Endothelial cell of umbilical vein (primary cell): Measurements from ENCODE around the gene SRCIN1. TPM values are rescaled to one million over a fixed set of nuclear protein-coding genes. Genes with fewer than 3 reads are reported as not detected.
"Not testable (repeated sequence)": the region's sequence is repeated elsewhere in the genome, so short reads cannot be mapped to it uniquely, and the experiment has no call there.

ENCODE experiments used
- BruUV-seq: library from RNA; stranded (reverse); fragments of 400-500 nt; replicated peaks from 2 replicates; lab custom pipeline; 2021; lab: Mats Ljungman, UMichigan
- CTCF ChIA-PET: fragments of 300-600, 350-600 bp; sonication (Branson Sonifier 250); formaldehyde crosslinking; loops from one replicate; lab custom pipeline; 2021; ENCODE audit warnings: antibody characterized with exemption, inconsistent platforms; lab: Charles Lee
- POLR2A ChIA-PET: fragments of 300-600, 350-600 bp; sonication (Branson Sonifier 250); formaldehyde crosslinking; loops from one replicate; lab custom pipeline; 2021; ENCODE audit warnings: antibody characterized with exemption, inconsistent platforms; lab: Charles Lee
- DNase-seq: peaks from one replicate; pipeline ENCODE4 v3.0.0-alpha.2; 2011; ENCODE audit warnings: low read depth, low spot score
- FAIRE-seq: peaks from 2 replicates; lab custom pipeline; 2011; peaks lifted over from hg19 to GRCh38; lab: Jason Lieb, UNC
- H2AFZ ChIP-seq: 2 replicates; pipeline ENCODE4 v1.6.0; 2012; ENCODE audit warnings: low read depth, low read length, control low read depth, inconsistent platforms
- H3K27ac ChIP-seq: 2 replicates; pipeline ENCODE4 v1.5.1; 2011; ENCODE audit warnings: low read depth, mild to moderate bottlenecking, control low read depth, low read length, moderate library complexity; ENCODE audit not compliant: insufficient read depth
- H3K27me3 ChIP-seq, 2 experiments: 2 replicates each; pipeline versions ENCODE4 v1.6.0 to v1.6.1; 2011; ENCODE audit warnings: low read length in 2 of 2, mixed read lengths in 1 of 2; ENCODE audit not compliant: control insufficient read depth in 2 of 2, insufficient read depth in 2 of 2
- H3K36me3 ChIP-seq, 2 experiments: 2 replicates in 1 of 2; 3 replicates in 1 of 2; pipeline ENCODE4 v1.5.1; 2011; ENCODE audit warnings: low read length in 2 of 2, mild to moderate bottlenecking in 1 of 2, moderate library complexity in 1 of 2; ENCODE audit not compliant: control insufficient read depth in 2 of 2, insufficient read depth in 2 of 2; ENCODE audit errors: extremely low read depth in 1 of 2
- H3K4me1 ChIP-seq: 3 replicates; pipeline ENCODE4 v1.5.1; 2011; ENCODE audit warnings: mild to moderate bottlenecking, low read length; ENCODE audit not compliant: control insufficient read depth, insufficient read depth; ENCODE audit errors: extremely low read depth
- H3K4me2 ChIP-seq: 2 replicates; pipeline ENCODE4 v1.6.1; 2011; ENCODE audit warnings: low read length, control low read depth, mixed read lengths; ENCODE audit not compliant: insufficient read depth
- H3K4me3 ChIP-seq, 3 experiments: fragments of 200-600 bp in 1 of 3; sonication (generic), shearing (Covaris generic) in 1 of 3; replicated peaks in 1 of 3; 2 replicates each; pipeline ENCODE4 v1.5.1; 2011 to 2016; ENCODE audit warnings: control low read depth in 3 of 3, low read length in 3 of 3, mild to moderate bottlenecking in 2 of 3, inconsistent platforms in 1 of 3, low read depth in 1 of 3, moderate library complexity in 1 of 3; ENCODE audit not compliant: insufficient read depth in 1 of 3
- H3K79me2 ChIP-seq: 2 replicates; pipeline ENCODE4 v1.6.0; 2012; ENCODE audit warnings: low read length, inconsistent platforms; ENCODE audit not compliant: control insufficient read depth, insufficient read depth
- H3K9ac ChIP-seq: replicated peaks from 2 replicates; pipeline ENCODE3; 2011; ENCODE audit warnings: low read length, control low read depth; ENCODE audit not compliant: insufficient read depth; ENCODE audit errors: extremely low read depth
- H3K9me1 ChIP-seq: replicated peaks from 3 replicates; pipeline ENCODE4 v1.6.0; 2011; ENCODE audit warnings: mild to moderate bottlenecking, low read length; ENCODE audit not compliant: control insufficient read depth, insufficient read depth; ENCODE audit errors: extremely low read depth
- H3K9me3 ChIP-seq: replicated peaks from 2 replicates; pipeline ENCODE4 v1.5.1; 2012; ENCODE audit warnings: low read length, inconsistent platforms; ENCODE audit not compliant: control insufficient read depth, insufficient read depth
- H4K20me1 ChIP-seq: replicated peaks from 2 replicates; pipeline ENCODE3; 2011; ENCODE audit warnings: mild to moderate bottlenecking, low read length; ENCODE audit not compliant: control insufficient read depth, insufficient read depth; ENCODE audit errors: extremely low read depth
- EZH2 ChIP-seq: IDR thresholded peaks from 2 replicates; pipeline ENCODE4 v1.6.1; 2012; ENCODE audit warnings: borderline replicate concordance, low read depth, mild to moderate bottlenecking, moderate library complexity, low read length, inconsistent platforms; ENCODE audit not compliant: severe bottlenecking
- FOS ChIP-seq: IDR thresholded peaks from 2 replicates; pipeline ENCODE4 v1.6.1; 2011; ENCODE audit warnings: mild to moderate bottlenecking, low read length, moderate library complexity, borderline replicate concordance; ENCODE audit not compliant: insufficient read depth
- GATA2 ChIP-seq: IDR thresholded peaks from 2 replicates; pipeline ENCODE4 v1.7.0; 2011; ENCODE audit warnings: low read depth, mild to moderate bottlenecking, moderate library complexity, mixed read lengths, low read length; ENCODE audit not compliant: insufficient read length, insufficient read depth
- MAX ChIP-seq: IDR thresholded peaks from 2 replicates; pipeline ENCODE4 v1.6.1; 2011; ENCODE audit not compliant: insufficient read depth, insufficient read length
- MYC ChIP-seq: IDR thresholded peaks from one replicate; pipeline ENCODE4 v1.6.1; 2011; ENCODE audit warnings: mild to moderate bottlenecking, low read depth, low read length
- POLR2A ChIP-seq: IDR thresholded peaks from 2 replicates; pipeline ENCODE4 v1.6.1; 2012; ENCODE audit warnings: low read depth, mild to moderate bottlenecking, control low read depth, low read length
- POLR2AphosphoS5 ChIP-seq: IDR thresholded peaks from 2 replicates; pipeline ENCODE4 v1.6.1; 2012; ENCODE audit warnings: low read depth, mild to moderate bottlenecking, control low read depth, low read length, moderate library complexity; ENCODE audit not compliant: insufficient read depth
- dilution Hi-C: fragments of 300-500 bp; cut with MboI; formaldehyde crosslinking; loops from one replicate; pipeline ENCODE4 v1.15.0; 2019; ENCODE audit warnings: low sequenced_read_pairs; ENCODE audit not compliant: extremely low pct_ligation_motif_present
- intact Hi-C: fragments of 100-400 bp; cut with micrococcal nuclease; formaldehyde crosslinking; loops from one replicate; pipeline ENCODE4 v1.10.0; 2022
- polyA plus RNA-seq, 4 experiments: library from polyadenylated mRNA; depleted of rRNA in 3 of 4; stranded (reverse) in 3 of 4; unstranded in 1 of 4; fragments of >200 nt; gene quantifications; 2 replicates each; pipeline versions ENCODE4 v1.2.1 to v1.2.3, GENCODE V29; 2011 to 2012; ENCODE audit warnings: missing spikeins in 1 of 4
- total RNA-seq: library from RNA; stranded (reverse); gene quantifications from 2 replicates; pipeline ENCODE4 v1.2.3, GENCODE V29; 2021

The SRCIN1 gene
- total and polyA plus RNA-seq, 2 donors (not counting 3 experiments of a cell fraction or from before 2014, with no cell fraction given) = 0.15 to 0.35 TPM

- dilution Hi-C loops = no loop called here
- peaks cover 0 to 8% of the 10 kb centered on the region in 2 experiments for H3K27me3 ChIP-seq
- no peaks in the 10 kb centered on the region for H4K20me1 ChIP-seq
- CTCF ChIA-PET = interaction anchor here (1.5 kb wide), 1 partner anchor 26 kb away, joined by 3 read pairs; no protein-coding TSS in a partner anchor
- no peak overlapping the region for H3K27ac ChIP-seq
- no peaks in the 10 kb centered on the region for H3K9me3 ChIP-seq
- no peak overlapping the region for H3K4me2 ChIP-seq
- POLR2A ChIA-PET = interaction anchor here (0.6 kb wide), 1 partner anchor 9 kb away, joined by 10 read pairs; no protein-coding TSS in a partner anchor
- no peaks in the 10 kb centered on the region for H3K9me1 ChIP-seq
- no peak overlapping the region for H2AFZ ChIP-seq
- no TSS peak for BruUV-seq
- intact Hi-C loops = no loop called here
- TF ChIP-seq EZH2 (no peak), MAX (no peak), GATA2 (no peak), POLR2AphosphoS5 (no peak), MYC (no peak), FOS (no peak), POLR2A (no peak)
- DNase-seq (no peak), FAIRE-seq (no peak)
- no peaks in the 10 kb centered on the region for H3K79me2 ChIP-seq
- no peak overlapping the region for H3K9ac ChIP-seq
- no peaks in the 10 kb centered on the region for H3K36me3 ChIP-seq
- no peak overlapping the region for H3K4me3 ChIP-seq
- H3K4me1 ChIP-seq = no peaks in the 10 kb centered on the region
Observed at GRCh38 chr17:38532451-38532850, 73.3 kb downstream of the SRCIN1 start.

GRCh38 chr17:38531761-38532160, 74.0 kb downstream of the SRCIN1 start:
- dilution Hi-C loops, BruUV-seq, H3K79me2 ChIP-seq, H4K20me1 ChIP-seq, H3K9me1 ChIP-seq, H2AFZ ChIP-seq, H3K27me3 ChIP-seq, intact Hi-C loops, DNase-seq, H3K36me3 ChIP-seq, H3K9me3 ChIP-seq, H3K9ac ChIP-seq, POLR2A ChIA-PET, H3K4me3 ChIP-seq, H3K4me2 ChIP-seq, CTCF ChIA-PET, FAIRE-seq, H3K4me1 ChIP-seq, H3K27ac ChIP-seq: not testable (repeated sequence)

- H3K36me3 ChIP-seq, dilution Hi-C loops, H3K9me3 ChIP-seq, H3K27me3 ChIP-seq, FAIRE-seq, CTCF ChIA-PET, DNase-seq, H2AFZ ChIP-seq, POLR2A ChIA-PET, H4K20me1 ChIP-seq, H3K79me2 ChIP-seq, H3K4me2 ChIP-seq, H3K27ac ChIP-seq, H3K4me1 ChIP-seq, BruUV-seq, H3K9me1 ChIP-seq, H3K9ac ChIP-seq, H3K4me3 ChIP-seq, intact Hi-C loops: not testable (repeated sequence)
Observed at GRCh38 chr17:38530856-38531255, 74.9 kb downstream of the SRCIN1 start.
